HepG2 (cell line): ENCODE results near the gene MED15. TPM values are rescaled to one million over a fixed set of nuclear protein-coding genes. Genes with fewer than 3 reads are reported as not detected.

Experiments used
- ATAC-seq: fragments of 200-7000 bp; cut with Tn5 transposase; 3 replicates; pipeline ENCODE4 v1.9.1; 2020; ENCODE audit warnings: mild to moderate bottlenecking, moderate library complexity
- BruUV-seq: library from RNA; stranded (reverse); fragments of 400-500 nt; replicated peaks from 2 replicates; lab custom pipeline; 2021; lab: Mats Ljungman, UMichigan
- CTCF ChIA-PET: fragments of 300-600 bp; formaldehyde crosslinking; extraction: SDS; loops from one replicate; lab custom pipeline; 2021; ENCODE audit warnings: low total read pairs, inconsistent platforms, low intra/inter-chr PET ratio; lab: Yijun Ruan, JAX
- POLR2A ChIA-PET: fragments of 350-600 bp; sonication (Branson Sonifier 250); formaldehyde crosslinking; loops from one replicate; lab custom pipeline; 2020; ENCODE audit warnings: antibody characterized with exemption, inconsistent platforms; lab: Yijun Ruan, JAX
- DNase-seq: peaks from one replicate; pipeline ENCODE4 v3.0.0-alpha.2; 2015; ENCODE audit warnings: low spot score
- FAIRE-seq: peaks from 3 replicates; lab custom pipeline; 2011; peaks lifted over from hg19 to GRCh38; lab: Jason Lieb, UNC
- H2AFZ ChIP-seq: one replicate; pipeline ENCODE4 v1.6.1; 2011; ENCODE audit warnings: low read length, inconsistent platforms
- H3K27ac ChIP-seq: fragments of 300-600 bp; 3 replicates; pipeline ENCODE4 v1.8.0; 2011; ENCODE audit warnings: mixed run types, mild to moderate bottlenecking, mixed read lengths, low read length, inconsistent platforms; ENCODE audit not compliant: insufficient read depth; ENCODE audit errors: extremely low read length
- H3K27me3 ChIP-seq, 2 experiments: fragments of 200-600 bp in 1 of 2; 2 replicates in 1 of 2; 3 replicates in 1 of 2; pipeline versions ENCODE4 v1.6.0 to v1.8.0; 2011; ENCODE audit warnings: low read length in 2 of 2, mild to moderate bottlenecking in 2 of 2, moderate library complexity in 2 of 2, inconsistent platforms in 1 of 2; ENCODE audit not compliant: insufficient read depth in 2 of 2, control insufficient read depth in 1 of 2
- H3K36me3 ChIP-seq, 2 experiments: fragments of 200-600 bp in 1 of 2; replicated peaks in 1 of 2; 2 replicates in 1 of 2; 3 replicates in 1 of 2; pipeline versions ENCODE4 v1.5.1 to v1.8.0; 2011; ENCODE audit warnings: low read length in 2 of 2, inconsistent platforms in 1 of 2; ENCODE audit not compliant: insufficient read depth in 2 of 2, control insufficient read depth in 1 of 2
- H3K4me1 ChIP-seq: 2 replicates; pipeline ENCODE4 v1.5.1; 2012; ENCODE audit warnings: low read length, inconsistent platforms; ENCODE audit not compliant: insufficient read depth
- H3K4me2 ChIP-seq: 2 replicates; pipeline ENCODE4 v1.6.0; 2011; ENCODE audit warnings: low read depth, low read length, inconsistent platforms
- H3K4me3 ChIP-seq, 3 experiments: fragments of 200-600 bp in 1 of 3; sonication (generic), shearing (Covaris generic) in 1 of 3; replicated peaks in 1 of 3; 2 replicates each; pipeline ENCODE4 v1.5.1; 2011 to 2016; ENCODE audit warnings: low read length in 3 of 3, inconsistent platforms in 2 of 3, low read depth in 2 of 3, mild to moderate bottlenecking in 2 of 3, control low read depth in 1 of 3, mixed read lengths in 1 of 3; ENCODE audit not compliant: insufficient read depth in 1 of 3
- H3K79me2 ChIP-seq: one replicate; pipeline ENCODE4 v1.6.1; 2011; ENCODE audit warnings: low read length, inconsistent platforms; ENCODE audit not compliant: insufficient read depth
- H3K9ac ChIP-seq: 2 replicates; pipeline ENCODE4 v1.6.0; 2011; ENCODE audit warnings: mild to moderate bottlenecking, low read depth, low read length, inconsistent platforms; ENCODE audit not compliant: insufficient read depth
- H3K9me3 ChIP-seq: 2 replicates; pipeline ENCODE4 v1.5.1; 2012; ENCODE audit warnings: mild to moderate bottlenecking, low read length
- H4K20me1 ChIP-seq: 2 replicates; pipeline ENCODE4 v1.6.0; 2011; ENCODE audit warnings: inconsistent platforms, mild to moderate bottlenecking, low read length, moderate library complexity; ENCODE audit not compliant: insufficient read depth
- TRIM22 ChIP-seq: fragments of 450-650 bp; IDR thresholded peaks from 2 replicates; pipeline ENCODE4 v1.6.1; 2017
- YEATS2 ChIP-seq: sonication (generic); formaldehyde crosslinking; IDR thresholded peaks from 2 replicates; pipeline ENCODE4 v1.4.0; 2020; ENCODE audit warnings: missing genetic modification reagents, borderline replicate concordance
- ZFP90 ChIP-seq: sonication (generic); formaldehyde crosslinking; IDR thresholded peaks from 2 replicates; pipeline ENCODE4 v1.8.0; 2022; ENCODE audit warnings: missing genetic modification reagents, mild to moderate bottlenecking, inconsistent platforms, borderline replicate concordance
- ZNF251 ChIP-seq: sonication (generic); formaldehyde crosslinking; IDR thresholded peaks from 2 replicates; pipeline ENCODE4 v1.9.0; 2021; ENCODE audit warnings: mild to moderate bottlenecking, missing genetic modification reagents
- ZNF501 ChIP-seq: sonication (generic); formaldehyde crosslinking; IDR thresholded peaks from 2 replicates; pipeline ENCODE4 v1.5.1; 2020; ENCODE audit warnings: mild to moderate bottlenecking, moderate library complexity, missing genetic modification reagents
- ZNF629 ChIP-seq: sonication (generic); formaldehyde crosslinking; conservative IDR thresholded peaks from 2 replicates; pipeline ENCODE4 v1.5.0; 2020; ENCODE audit warnings: missing genetic modification reagents
- ZNF883 ChIP-seq: sonication (generic); formaldehyde crosslinking; IDR thresholded peaks from 2 replicates; pipeline ENCODE4 v1.5.1; 2020; ENCODE audit warnings: mild to moderate bottlenecking, missing genetic modification reagents; ENCODE audit errors: not compliant biosample characterization
- WGBS: methylation state at CpG from one replicate; pipeline ENCODE4 v1.1.6; 2017; ENCODE audit warnings: low lambda C conversion rate; 5-methylcytosine and 5-hydroxymethylcytosine counted together
- in situ Hi-C: cut with HindIII; loops from 2 replicates; pipeline ENCODE4 v1.10.0; 2017; ENCODE audit warnings: low pct_unique_long_range_greater_than_20kb; ENCODE audit not compliant: extremely low pct_ligation_motif_present
- intact Hi-C: fragments of 100-400 bp; cut with micrococcal nuclease; formaldehyde crosslinking; loops from one replicate; pipeline ENCODE4 v1.10.0; 2022; ENCODE audit not compliant: unreplicated experiment
- polyA plus RNA-seq, 8 experiments: library from polyadenylated mRNA; depleted of rRNA in 3 of 8; stranded (reverse) in 7 of 8; unstranded in 1 of 8; fragments of >200 nt; fragmentation: Illumina TruSeq in 4 of 8; extraction: Trizol in 4 of 8; gene quantifications; 2 replicates each; pipeline versions ENCODE4 v1.2.1 to v1.2.3, GENCODE V29; 2011 to 2016; ENCODE audit warnings: low read depth in 4 of 8, missing spikeins in 1 of 8, mixed read lengths in 1 of 8; ENCODE audit not compliant: insufficient read depth in 1 of 8
- total RNA-seq, 5 experiments: library from RNA; depleted of rRNA; stranded (reverse); fragments of >200 nt; fragmentation: Illumina TruSeq; extraction: Trizol; gene quantifications; 2 replicates each; pipeline ENCODE4 v1.2.3, GENCODE V29; 2016; ENCODE audit warnings: low read depth in 1 of 5
- TF ChIP-seq, protein P1 (sequence below): IDR thresholded peaks from 2 replicates; pipeline ENCODE4 v1.6.1; 2016; ENCODE audit warnings: low read depth
- TF ChIP-seq, protein P2 (sequence below): sonication (generic); formaldehyde crosslinking; IDR thresholded peaks from 2 replicates; pipeline ENCODE4 v1.5.0; 2020; ENCODE audit warnings: missing genetic modification reagents
- TF ChIP-seq, protein P3 (sequence below): sonication (generic); formaldehyde crosslinking; IDR thresholded peaks from 2 replicates; pipeline ENCODE4 v1.5.0; 2020; ENCODE audit warnings: missing genetic modification reagents
- TF ChIP-seq, protein P4 (sequence below): fragments of 450-650 bp; IDR thresholded peaks from 2 replicates; pipeline ENCODE4 v1.6.1; 2017; ENCODE audit warnings: mild to moderate bottlenecking

Gene MED15
- total and polyA plus RNA-seq, 2 of the 13 experiments (the other 11 are each of a cell fraction or from before 2014, with no cell fraction given), result 14.3 to 27.0 TPM

DNA sequence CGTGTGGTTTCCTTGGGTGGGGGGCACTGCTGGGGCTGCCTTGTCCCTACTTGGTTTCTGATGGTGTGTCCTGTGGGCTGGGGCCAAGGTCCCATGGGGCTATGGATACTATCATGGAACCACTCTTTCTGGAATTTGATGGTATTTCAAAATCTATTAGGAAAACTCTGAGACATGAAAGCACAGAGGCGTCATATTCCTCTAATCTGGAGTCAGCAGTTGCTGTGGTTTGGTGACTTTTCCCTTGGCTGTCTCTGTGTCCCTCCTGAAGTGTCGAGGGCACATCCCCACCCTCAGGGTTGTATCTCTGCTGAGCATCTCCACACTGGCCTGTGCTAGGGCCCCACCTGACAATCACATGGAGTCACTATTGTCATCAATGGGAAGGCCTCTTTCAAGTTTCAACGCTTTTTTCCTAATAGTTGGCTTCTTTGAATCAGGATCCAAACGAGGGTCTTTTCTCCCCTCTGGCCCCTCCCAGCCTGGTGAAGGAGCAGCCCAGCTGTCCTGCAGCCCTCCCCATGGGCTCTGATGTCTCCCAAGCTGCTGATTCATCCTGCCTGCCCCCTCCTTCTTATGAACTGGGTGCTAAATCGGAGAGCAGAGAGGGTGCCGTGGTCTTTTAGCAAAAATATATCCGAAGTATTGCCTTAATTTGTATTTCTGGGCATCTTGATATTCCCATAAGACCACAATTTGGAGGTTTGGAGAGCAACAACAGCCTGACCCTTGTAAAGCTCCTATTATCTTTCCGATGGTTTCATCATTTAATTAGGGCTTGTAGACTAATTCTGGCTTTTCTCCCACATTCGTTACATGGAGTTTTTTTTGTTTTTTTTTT lies 38.5 kb downstream of the MED15 start:
- no peak for TF ChIP-seq ZNF251 (CRISPR knock-in tag)
- TF ChIP-seq ZNF883, result no peak
- TF ChIP-seq, protein P1, sequence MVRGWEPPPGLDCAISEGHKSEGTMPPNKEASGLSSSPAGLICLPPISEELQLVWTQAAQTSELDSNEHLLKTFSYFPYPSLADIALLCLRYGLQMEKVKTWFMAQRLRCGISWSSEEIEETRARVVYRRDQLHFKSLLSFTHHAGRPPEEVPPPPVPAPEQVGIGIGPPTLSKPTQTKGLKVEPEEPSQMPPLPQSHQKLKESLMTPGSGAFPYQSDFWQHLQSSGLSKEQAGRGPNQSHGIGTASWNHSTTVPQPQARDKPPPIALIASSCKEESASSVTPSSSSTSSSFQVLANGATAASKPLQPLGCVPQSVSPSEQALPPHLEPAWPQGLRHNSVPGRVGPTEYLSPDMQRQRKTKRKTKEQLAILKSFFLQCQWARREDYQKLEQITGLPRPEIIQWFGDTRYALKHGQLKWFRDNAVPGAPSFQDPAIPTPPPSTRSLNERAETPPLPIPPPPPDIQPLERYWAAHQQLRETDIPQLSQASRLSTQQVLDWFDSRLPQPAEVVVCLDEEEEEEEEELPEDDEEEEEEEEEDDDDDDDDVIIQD (CRISPR knock-in tag), result no peak
- TF ChIP-seq, protein P2, sequence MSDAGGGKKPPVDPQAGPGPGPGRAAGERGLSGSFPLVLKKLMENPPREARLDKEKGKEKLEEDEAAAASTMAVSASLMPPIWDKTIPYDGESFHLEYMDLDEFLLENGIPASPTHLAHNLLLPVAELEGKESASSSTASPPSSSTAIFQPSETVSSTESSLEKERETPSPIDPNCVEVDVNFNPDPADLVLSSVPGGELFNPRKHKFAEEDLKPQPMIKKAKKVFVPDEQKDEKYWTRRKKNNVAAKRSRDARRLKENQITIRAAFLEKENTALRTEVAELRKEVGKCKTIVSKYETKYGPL (CRISPR knock-in tag), result no peak
- no peak for TF ChIP-seq ZFP90 (CRISPR knock-in tag)
- no peak for TF ChIP-seq ZNF501 (CRISPR knock-in tag)
- TF ChIP-seq, protein P3, sequence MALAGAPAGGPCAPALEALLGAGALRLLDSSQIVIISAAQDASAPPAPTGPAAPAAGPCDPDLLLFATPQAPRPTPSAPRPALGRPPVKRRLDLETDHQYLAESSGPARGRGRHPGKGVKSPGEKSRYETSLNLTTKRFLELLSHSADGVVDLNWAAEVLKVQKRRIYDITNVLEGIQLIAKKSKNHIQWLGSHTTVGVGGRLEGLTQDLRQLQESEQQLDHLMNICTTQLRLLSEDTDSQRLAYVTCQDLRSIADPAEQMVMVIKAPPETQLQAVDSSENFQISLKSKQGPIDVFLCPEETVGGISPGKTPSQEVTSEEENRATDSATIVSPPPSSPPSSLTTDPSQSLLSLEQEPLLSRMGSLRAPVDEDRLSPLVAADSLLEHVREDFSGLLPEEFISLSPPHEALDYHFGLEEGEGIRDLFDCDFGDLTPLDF, result no peak
- TF ChIP-seq TRIM22, result no peak
- no peak for TF ChIP-seq ZNF629 (CRISPR knock-in tag)
- no peak for TF ChIP-seq YEATS2 (CRISPR knock-in tag)
- TF ChIP-seq, protein P4, sequence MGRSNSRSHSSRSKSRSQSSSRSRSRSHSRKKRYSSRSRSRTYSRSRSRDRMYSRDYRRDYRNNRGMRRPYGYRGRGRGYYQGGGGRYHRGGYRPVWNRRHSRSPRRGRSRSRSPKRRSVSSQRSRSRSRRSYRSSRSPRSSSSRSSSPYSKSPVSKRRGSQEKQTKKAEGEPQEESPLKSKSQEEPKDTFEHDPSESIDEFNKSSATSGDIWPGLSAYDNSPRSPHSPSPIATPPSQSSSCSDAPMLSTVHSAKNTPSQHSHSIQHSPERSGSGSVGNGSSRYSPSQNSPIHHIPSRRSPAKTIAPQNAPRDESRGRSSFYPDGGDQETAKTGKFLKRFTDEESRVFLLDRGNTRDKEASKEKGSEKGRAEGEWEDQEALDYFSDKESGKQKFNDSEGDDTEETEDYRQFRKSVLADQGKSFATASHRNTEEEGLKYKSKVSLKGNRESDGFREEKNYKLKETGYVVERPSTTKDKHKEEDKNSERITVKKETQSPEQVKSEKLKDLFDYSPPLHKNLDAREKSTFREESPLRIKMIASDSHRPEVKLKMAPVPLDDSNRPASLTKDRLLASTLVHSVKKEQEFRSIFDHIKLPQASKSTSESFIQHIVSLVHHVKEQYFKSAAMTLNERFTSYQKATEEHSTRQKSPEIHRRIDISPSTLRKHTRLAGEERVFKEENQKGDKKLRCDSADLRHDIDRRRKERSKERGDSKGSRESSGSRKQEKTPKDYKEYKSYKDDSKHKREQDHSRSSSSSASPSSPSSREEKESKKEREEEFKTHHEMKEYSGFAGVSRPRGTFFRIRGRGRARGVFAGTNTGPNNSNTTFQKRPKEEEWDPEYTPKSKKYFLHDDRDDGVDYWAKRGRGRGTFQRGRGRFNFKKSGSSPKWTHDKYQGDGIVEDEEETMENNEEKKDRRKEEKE, result no peak
- no peak overlapping the region for H3K4me2 ChIP-seq
- no peak overlapping the region for H3K27ac ChIP-seq

More for the DNA sequence above, 38.5 kb downstream of the MED15 start:
- peaks cover 10% of the 10 kb centered on the region; the same call in 1 of the 2 replicates for H4K20me1 ChIP-seq
- H3K4me1 ChIP-seq, result peaks cover 5% of the 10 kb centered on the region; the same call in 1 of the 2 replicates
- no peak overlapping the region for H3K9ac ChIP-seq
- in situ Hi-C loops (no loop called here), intact Hi-C loops (no loop called here)
- FAIRE-seq, result no peak
- peaks cover 6 to 43% of the 10 kb centered on the region in 2 experiments for H3K36me3 ChIP-seq
- ATAC-seq, result no peak
- H3K79me2 ChIP-seq, result peaks cover 36% of the 10 kb centered on the region
- H3K4me3 ChIP-seq, result no peak overlapping the region
- H2AFZ ChIP-seq, result no peak overlapping the region
- H3K27me3 ChIP-seq, result no peaks in the 10 kb centered on the region
- no TSS peak for BruUV-seq
- H3K9me3 ChIP-seq, result no peaks in the 10 kb centered on the region
- WGBS, result 98% methylated on average over 10 of the region's 10 CpGs
- ChIA-PET POLR2A (no interaction called here), CTCF (interaction anchor here (1.5 kb wide), 1 partner anchor 18 kb away, joined by 4 read pairs; no protein-coding TSS in a partner anchor)
- DNase-seq, result no peak
